A204.1 (cell line): ENCODE data around the gene EFCAB14.
"Not testable (repeated sequence)": the region's sequence is repeated elsewhere in the genome, so short reads cannot be mapped to it uniquely, and the experiment has no call there.

Experiments used
- FAIRE-seq: peaks from 2 replicates; lab custom pipeline; 2012; peaks lifted over from hg19 to GRCh38; lab: Jason Lieb, UNC

The EFCAB14 gene

GRCh38 chr1:46653405-46653958 lies 65.4 kb downstream of the EFCAB14 start:
- no peak for FAIRE-seq

- no peak for FAIRE-seq
These were observed 66.4 kb downstream of the EFCAB14 start for GRCh38 chr1:46652321-46653100.

GRCh38 chr1:46651152-46651551 lies 67.8 kb downstream of the EFCAB14 start:
- not testable (repeated sequence) for FAIRE-seq

GRCh38 chr1:46650491-46650890 lies 68.4 kb downstream of the EFCAB14 start:
- FAIRE-seq, result no peak

- FAIRE-seq, result no peak
These were observed 69.2 kb downstream of the EFCAB14 start for GRCh38 chr1:46649764-46650163.

GRCh38 chr1:46647611-46648010 lies 71.3 kb downstream of the EFCAB14 start:
- no peak for FAIRE-seq

GRCh38 chr1:46646844-46647243 lies 72.1 kb downstream of the EFCAB14 start:
- FAIRE-seq, result no peak

- FAIRE-seq, result no peak
These were observed 72.6 kb downstream of the EFCAB14 start for GRCh38 chr1:46646331-46646730.

GRCh38 chr1:46645815-46646214 lies 73.1 kb downstream of the EFCAB14 start:
- no peak for FAIRE-seq

- FAIRE-seq, result no peak
These were observed 75.5 kb downstream of the EFCAB14 start for GRCh38 chr1:46643368-46643775.

GRCh38 chr1:46642115-46642680 lies 76.7 kb downstream of the EFCAB14 start:
- no peak for FAIRE-seq

- FAIRE-seq, result no peak
These were observed 79.4 kb downstream of the EFCAB14 start for GRCh38 chr1:46639547-46639946.

GRCh38 chr1:46638921-46639320 lies 80.0 kb downstream of the EFCAB14 start:
- FAIRE-seq, result no peak

GRCh38 chr1:46637444-46638083 lies 81.3 kb downstream of the EFCAB14 start:
- no peak for FAIRE-seq

GRCh38 chr1:46635205-46635604 lies 83.7 kb downstream of the EFCAB14 start:
- no peak for FAIRE-seq

- no peak for FAIRE-seq
These were observed 88.2 kb downstream of the EFCAB14 start for GRCh38 chr1:46630719-46631118.
